GM18870 (cell line): ENCODE measurements around the gene KRTAP12-2.
"Not testable (repeated sequence)": the region's sequence is repeated elsewhere in the genome, so short reads cannot be mapped to it uniquely, and the experiment has no call there.

Experiments
- ATAC-seq: cut with Tn5 transposase; IDR thresholded peaks from one replicate; pipeline ENCODE4 v1.9.1; 2021; ENCODE audit warnings: moderate library complexity; ENCODE audit not compliant: unreplicated experiment

The KRTAP12-2 gene

GRCh38 chr21:44653656-44654575, 12.8 kb downstream of the KRTAP12-2 start:
- ATAC-seq, result no peak

- no peak for ATAC-seq
These were observed 13.6 kb downstream of the KRTAP12-2 start for GRCh38 chr21:44653123-44653522.

- no peak for ATAC-seq
These were observed 15.6 kb downstream of the KRTAP12-2 start for GRCh38 chr21:44650973-44651675.

GRCh38 chr21:44650265-44650972, 16.3 kb downstream of the KRTAP12-2 start:
- no peak for ATAC-seq

- no peak for ATAC-seq
These were observed 17.1 kb downstream of the KRTAP12-2 start for GRCh38 chr21:44649521-44650100.

GRCh38 chr21:44648557-44649311, 18.0 kb downstream of the KRTAP12-2 start:
- no peak for ATAC-seq

GRCh38 chr21:44647222-44647552, 19.5 kb downstream of the KRTAP12-2 start:
- no peak for ATAC-seq

- ATAC-seq, result not testable (repeated sequence)
These were observed 20.1 kb downstream of the KRTAP12-2 start, which contains the start of gene KRTAP10-11 for GRCh38 chr21:44646366-44647221. KRTAP10-11 (plus strand) TSS chr21:44646414; CDS start chr21:44646459, 45 bp downstream.

GRCh38 chr21:44644878-44645277, 21.8 kb downstream of the KRTAP12-2 start:
- ATAC-seq, result no peak

- no peak for ATAC-seq
These were observed 22.9 kb downstream of the KRTAP12-2 start for GRCh38 chr21:44643741-44644310.

GRCh38 chr21:44640761-44641160, 26.0 kb downstream of the KRTAP12-2 start:
- ATAC-seq, result no peak

- ATAC-seq, result no peak
These were observed 27.4 kb downstream of the KRTAP12-2 start for GRCh38 chr21:44639331-44639655.

GRCh38 chr21:44638506-44639330, 28.0 kb downstream of the KRTAP12-2 start:
- not testable (repeated sequence) for ATAC-seq

GRCh38 chr21:44637851-44638348, 28.8 kb downstream of the KRTAP12-2 start:
- ATAC-seq, result not testable (repeated sequence)

GRCh38 chr21:44637018-44637850, 29.5 kb downstream of the KRTAP12-2 start, which contains the start of gene KRTAP10-10:
KRTAP10-10 (plus strand) TSS chr21:44637356; CDS start chr21:44637418, 62 bp downstream.
- no peak for ATAC-seq

- no peak for ATAC-seq
These were observed 30.3 kb downstream of the KRTAP12-2 start for GRCh38 chr21:44636209-44637017.
